HG02852 (cell line): Measurements from ENCODE around the gene VDR.
"Not testable (repeated sequence)": the region's sequence is repeated elsewhere in the genome, so short reads cannot be mapped to it uniquely, and the experiment has no call there.

Source experiments
- ATAC-seq: cut with Tn5 transposase; IDR thresholded peaks from one replicate; pipeline ENCODE4 v1.9.1; 2021; ENCODE audit warnings: mild to moderate bottlenecking, moderate library complexity; ENCODE audit not compliant: unreplicated experiment

Gene VDR

GRCh38 chr12:47817272-47818006 lies 87.4 kb downstream of the VDR start:
- no peak for ATAC-seq

GRCh38 chr12:47816403-47817271 lies 88.2 kb downstream of the VDR start:
- no peak for ATAC-seq

DNA sequence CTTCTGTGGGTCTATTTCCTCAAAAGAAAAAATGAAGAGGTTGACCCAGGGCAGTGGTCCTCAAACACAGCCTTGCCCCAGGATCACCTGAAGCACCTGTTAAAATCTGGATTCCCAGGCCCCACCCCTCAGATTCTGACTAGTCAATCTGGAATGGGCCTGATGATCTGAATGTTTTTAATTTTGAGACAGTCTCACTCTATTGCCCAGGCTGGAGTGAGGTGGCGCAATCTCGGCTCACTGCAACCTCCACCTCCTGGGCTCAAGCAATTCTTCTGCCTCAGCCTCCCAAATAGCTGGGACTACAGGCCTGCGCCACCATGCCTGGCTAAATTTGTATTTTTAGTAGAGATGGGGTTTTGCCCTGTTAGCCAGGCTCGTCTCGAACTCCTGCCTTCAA lies 89.3 kb downstream of the VDR start:
- ATAC-seq: not testable (repeated sequence)

DNA sequence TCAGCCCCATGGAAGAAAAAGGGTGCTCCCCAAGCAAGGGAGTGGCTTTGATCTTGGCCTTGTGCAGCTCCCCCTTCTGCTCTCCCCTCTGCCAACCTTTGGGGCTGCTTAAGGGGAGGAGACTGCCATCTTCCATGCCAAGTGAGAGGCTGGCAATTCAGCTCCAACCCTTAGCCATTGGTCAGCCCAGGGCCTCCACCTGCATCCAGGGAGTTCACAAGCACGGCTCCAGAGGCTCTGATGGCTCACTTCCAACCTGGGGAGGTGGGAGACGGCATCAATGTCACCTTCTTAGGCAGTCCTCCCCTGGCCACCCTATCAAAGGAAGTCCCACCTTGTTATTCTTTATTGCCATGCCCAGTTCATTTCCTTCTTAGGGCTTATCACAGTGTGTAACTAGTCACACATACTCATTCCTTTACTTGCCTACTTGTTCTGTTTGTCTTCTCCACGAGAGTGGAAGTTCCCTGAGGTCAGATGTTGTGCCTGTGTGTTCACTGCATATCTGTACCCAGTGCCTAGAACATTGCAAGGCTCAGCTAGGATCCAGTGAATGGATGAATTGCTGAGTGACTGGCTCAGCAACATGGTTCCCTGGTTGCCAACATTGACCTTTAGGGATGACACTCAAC lies 90.1 kb downstream of the VDR start:
- ATAC-seq: no peak

GRCh38 chr12:47813511-47814196 lies 91.1 kb downstream of the VDR start:
- ATAC-seq: peak; percentile 33

- peak; percentile 73 for ATAC-seq
Measured at GRCh38 chr12:47812797-47813510, 91.8 kb downstream of the VDR start.

DNA sequence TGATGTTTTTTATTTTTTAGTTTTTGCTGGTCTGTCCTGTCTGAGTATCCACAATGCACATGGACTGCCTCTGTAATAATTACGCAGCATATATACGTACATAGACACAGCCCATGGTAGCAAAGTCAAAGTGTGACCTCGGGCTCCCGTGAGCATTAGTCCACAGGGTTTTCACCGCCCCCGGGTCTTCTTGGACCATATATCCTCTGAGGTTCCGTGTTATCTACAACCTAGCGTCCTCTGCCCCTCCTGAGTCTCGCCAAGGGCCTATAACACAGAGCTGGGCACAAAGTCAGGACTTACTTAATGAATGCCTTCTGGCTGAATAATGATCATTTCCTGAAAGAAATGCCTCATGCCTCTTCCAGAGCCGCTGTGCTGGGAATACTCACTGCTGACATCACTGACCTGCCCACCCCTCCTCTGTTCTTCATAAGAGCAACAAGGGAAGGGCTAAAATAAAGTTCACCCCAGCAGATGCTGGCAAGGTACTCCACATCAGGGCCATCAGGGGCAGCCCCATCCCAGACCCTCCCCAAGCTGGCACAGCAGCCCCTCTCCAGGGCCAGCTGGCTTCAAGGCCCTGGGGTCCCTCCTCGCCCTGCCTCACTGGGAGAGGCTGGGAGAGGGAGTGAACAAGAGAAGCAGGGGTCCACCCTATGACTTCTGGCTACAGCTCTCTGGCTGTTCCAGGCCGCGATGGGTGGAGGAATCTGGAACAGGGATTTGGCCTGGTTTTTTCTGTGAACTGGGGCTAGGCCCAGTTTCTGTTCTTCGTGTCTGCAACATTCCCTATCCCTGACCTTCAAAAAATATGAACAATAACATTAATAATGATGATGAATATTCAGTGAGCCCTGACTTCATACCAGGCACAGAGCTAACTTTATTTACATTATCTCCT lies 93.0 kb downstream of the VDR start:
- ATAC-seq: no peak

- ATAC-seq: no peak
Measured at GRCh38 chr12:47811072-47811396, 93.8 kb downstream of the VDR start.

DNA sequence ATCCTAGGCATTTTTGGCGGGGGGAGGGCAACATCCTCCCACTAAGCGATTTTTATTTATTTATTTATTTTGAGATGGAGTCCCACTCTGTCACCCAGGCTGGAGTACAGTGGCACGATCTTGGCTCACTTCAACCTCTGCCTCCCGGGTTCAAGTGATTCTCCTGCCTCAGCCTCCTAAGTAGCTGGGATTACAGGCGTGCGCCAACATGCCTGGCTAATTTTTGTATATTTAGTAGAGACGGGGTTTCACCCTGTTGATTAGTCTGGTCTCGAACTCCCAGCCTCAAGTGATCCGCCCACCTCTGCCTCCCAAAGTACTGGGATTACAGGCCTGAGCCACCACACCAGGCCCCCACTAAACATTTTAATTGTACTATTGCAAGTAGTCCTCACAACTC lies 95.3 kb downstream of the VDR start:
- ATAC-seq: not testable (repeated sequence)

DNA sequence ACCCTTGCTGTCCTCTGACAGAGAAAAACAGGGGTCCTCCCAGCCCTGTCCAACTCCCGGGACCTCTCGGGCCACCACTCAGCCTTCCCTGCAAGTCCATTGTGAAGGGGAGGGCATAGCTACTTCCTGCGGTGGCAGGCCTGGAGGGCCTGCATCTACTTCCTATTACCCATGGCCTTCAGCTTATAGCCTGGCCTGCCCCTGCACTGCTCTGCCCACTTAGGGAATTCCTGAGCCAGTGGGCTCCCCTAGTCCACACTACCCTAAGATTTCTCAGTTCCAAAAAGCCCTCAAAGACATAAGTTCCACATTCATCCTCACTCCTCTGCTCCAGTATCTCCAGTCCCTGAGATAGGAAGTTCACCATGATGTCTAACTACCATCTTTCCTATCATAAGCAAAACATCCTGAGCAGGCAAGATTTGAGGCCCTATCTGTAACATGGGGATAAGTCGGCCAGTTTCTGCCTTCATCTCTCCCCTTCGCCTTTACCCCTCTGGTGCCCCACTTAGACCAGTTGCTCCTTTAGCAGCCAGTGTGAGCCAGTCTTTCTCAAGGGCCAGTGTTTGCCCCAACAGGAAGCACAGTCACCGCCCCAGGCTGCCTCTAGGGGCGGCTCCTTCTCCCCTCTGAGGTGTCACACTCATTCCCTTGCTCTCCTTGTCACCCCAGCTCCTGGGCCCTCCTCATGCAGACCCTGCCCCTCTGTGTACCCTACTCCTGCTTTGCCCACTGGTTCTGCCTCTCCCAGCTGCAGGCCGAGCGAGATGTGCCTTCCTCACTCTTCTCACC lies 96.0 kb downstream of the VDR start:
- no peak for ATAC-seq

DNA sequence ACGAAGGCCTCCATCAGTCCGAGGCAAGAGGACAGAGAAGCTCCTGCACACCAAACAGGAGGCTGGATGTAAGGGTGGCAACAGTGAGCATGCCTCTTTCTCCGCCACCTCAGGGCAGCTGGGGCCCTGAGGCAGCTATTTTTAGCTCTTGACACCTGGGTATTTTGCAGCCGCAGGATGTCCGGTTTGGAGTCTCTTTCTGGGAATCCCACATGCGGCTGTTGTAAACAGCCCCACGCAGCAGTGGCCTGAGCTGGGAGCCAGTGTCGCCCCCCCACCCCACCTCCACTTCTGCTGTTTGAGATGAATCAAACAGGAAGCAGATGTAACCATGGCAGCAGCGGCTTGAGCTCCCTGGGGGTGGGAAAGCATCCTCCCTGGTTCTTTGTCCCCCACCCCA lies 96.7 kb downstream of the VDR start:
- ATAC-seq: peak; percentile 37

- ATAC-seq: no peak
Measured at GRCh38 chr12:47807338-47807737, 97.5 kb downstream of the VDR start.

GRCh38 chr12:47805417-47805816 lies 99.4 kb downstream of the VDR start:
- no peak for ATAC-seq

GRCh38 chr12:47804171-47804570 lies 100.6 kb downstream of the VDR start:
- no peak for ATAC-seq

- no peak for ATAC-seq
Measured at GRCh38 chr12:47803191-47803875, 101.5 kb downstream of the VDR start.

GRCh38 chr12:47802312-47802711 lies 102.5 kb downstream of the VDR start:
- ATAC-seq: no peak

GRCh38 chr12:47801904-47802246 lies 102.9 kb downstream of the VDR start:
- no peak for ATAC-seq

DNA sequence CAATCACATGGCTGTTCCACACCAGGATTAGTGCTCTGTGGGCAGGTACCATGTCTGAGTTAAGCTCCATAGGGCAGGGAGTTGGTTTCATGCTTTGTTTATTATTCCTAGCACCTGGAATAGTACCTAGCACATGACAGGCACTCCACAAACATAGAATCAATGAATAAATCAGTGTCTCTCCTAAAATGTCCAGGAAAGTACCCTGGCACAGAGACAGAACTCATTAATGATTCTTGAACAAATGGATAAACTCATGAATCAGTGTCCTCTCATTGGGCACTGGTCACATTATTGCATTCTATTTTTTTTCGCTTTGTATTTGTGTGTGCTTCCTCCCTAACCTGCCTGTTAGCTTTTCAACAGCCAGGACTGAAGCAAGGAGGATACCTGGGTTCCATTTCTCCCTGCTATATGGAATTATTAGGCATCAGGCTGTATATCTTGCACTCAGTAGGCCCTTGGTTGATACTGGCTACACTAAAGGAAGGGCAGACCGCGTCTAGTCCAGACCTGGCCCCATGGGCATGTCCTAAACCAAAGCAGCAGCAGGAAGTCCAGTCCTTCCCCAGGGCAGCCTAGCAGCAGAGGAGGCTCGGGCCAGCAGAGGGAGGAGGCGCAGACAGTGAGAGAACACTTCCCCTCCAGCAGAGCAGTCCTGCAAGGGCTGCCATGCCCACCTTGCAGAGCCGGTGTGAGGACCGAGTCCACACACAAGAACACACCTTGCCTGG lies 103.5 kb downstream of the VDR start:
- no peak for ATAC-seq
